Activated T-helper 1 cell treated with anti-CD3 and anti-CD28 coated beads, Interleukin-12 subunit alpha, Interleukin-12 subunit beta, Interleukin-2, Interleukin-4 antibody, amounts not matched to agents 30 ng/mL and 10 ng/mL and 1 ng/mL, durations not matched to agents 14 hours and 24 hours and 36 hours (primary cell): ENCODE measurements around the gene SNU13. TPM values are rescaled to one million over a fixed set of nuclear protein-coding genes. Genes with fewer than 3 reads are reported as not detected.
"Not testable (repeated sequence)": the region's sequence is repeated elsewhere in the genome, so short reads cannot be mapped to it uniquely, and the experiment has no call there.

ENCODE experiments used
- DNase-seq: peaks from one replicate; pipeline ENCODE4 v3.0.0; 2021; ENCODE audit warnings: low spot score
- H3K27ac Mint-ChIP-seq: one replicate; pipeline ENCODE4 v1.8.0; 2021; ENCODE audit warnings: mild to moderate bottlenecking, mixed read lengths
- H3K27me3 Mint-ChIP-seq: one replicate; pipeline ENCODE4 v1.8.0; 2022; ENCODE audit warnings: mild to moderate bottlenecking, moderate library complexity, mixed read lengths; ENCODE audit not compliant: insufficient read depth
- H3K36me3 Mint-ChIP-seq: one replicate; pipeline ENCODE4 v1.8.0; 2021; ENCODE audit warnings: low read depth, mixed read lengths
- H3K4me1 Mint-ChIP-seq: one replicate; pipeline ENCODE4 v1.8.0; 2021; ENCODE audit warnings: low read depth, mixed read lengths
- H3K4me3 Mint-ChIP-seq: one replicate; pipeline ENCODE4 v1.8.0; 2021; ENCODE audit warnings: mild to moderate bottlenecking, moderate library complexity, mixed read lengths
- H3K9me3 Mint-ChIP-seq: one replicate; pipeline ENCODE4 v1.8.0; 2021; ENCODE audit warnings: mixed read lengths
- intact Hi-C: fragments of 100-400 bp; cut with micrococcal nuclease; formaldehyde crosslinking; loops from one replicate; pipeline ENCODE4 v1.15.1; 2024
- total RNA-seq: library from RNA; stranded (reverse); gene quantifications from 2 replicates; pipeline ENCODE4 v1.2.3, GENCODE V29; 2022

SNU13 gene
- total RNA-seq, 1 donor from 2014 or later: 339 TPM

- H3K36me3 Mint-ChIP-seq: peaks cover 49% of the 10 kb centered on the region
- DNase-seq, H3K27ac Mint-ChIP-seq, H3K9me3 Mint-ChIP-seq, H3K27me3 Mint-ChIP-seq, intact Hi-C loops, H3K4me3 Mint-ChIP-seq: not testable (repeated sequence)
- peaks cover 22% of the 10 kb centered on the region for H3K4me1 Mint-ChIP-seq
Observed at GRCh38 chr22:41631115-41631514, 57.6 kb downstream of the SNU13 start.

GRCh38 chr22:41625577-41625976 is 63.1 kb downstream of the SNU13 start:
- Mint-ChIP-seq H3K36me3 (peaks cover 46% of the 10 kb centered on the region), H3K9me3 (no peaks in the 10 kb centered on the region), H3K4me1 (peaks cover 26% of the 10 kb centered on the region), H3K27ac (no peak overlapping the region), H3K27me3 (no peaks in the 10 kb centered on the region), H3K4me3 (no peak overlapping the region)
- no peak for DNase-seq
- intact Hi-C loops: loop anchor here (10.0 kb wide), 1 partner anchor 449 kb away; the partner anchor contains the start of genes NAGA, PHETA2 and SMDT1

Other genes with a start within 250 kb of the SNU13 start
- 46.0 and 46.4 TPM in 2 replicates for gene TOB2, start 242.1 kb downstream of the SNU13 start, total RNA-seq
- gene PHF5A, start 220.2 kb downstream of the SNU13 start, total RNA-seq: 83.7 and 96.8 TPM in 2 replicates
- gene ACO2, start 219.8 kb downstream of the SNU13 start, total RNA-seq: 99.1 and 101 TPM in 2 replicates
- gene POLR3H, start 144.4 kb downstream of the SNU13 start, total RNA-seq: 51.8 and 52.0 TPM in 2 replicates
- gene CSDC2, start 127.9 kb downstream of the SNU13 start, total RNA-seq: not detected in 2 replicates
- gene PMM1, start 99.0 kb downstream of the SNU13 start, total RNA-seq: 21.4 and 22.6 TPM in 2 replicates
- 84.8 and 86.4 TPM in 2 replicates for gene DESI1, start 67.8 kb downstream of the SNU13 start, total RNA-seq
- 367 and 368 TPM in 2 replicates for gene XRCC6, start 67.6 kb downstream of the SNU13 start, total RNA-seq
- gene MEI1, start 10.6 kb upstream of the SNU13 start, total RNA-seq: 22.3 TPM in 2 replicates
- 18.0 and 19.6 TPM in 2 replicates for gene CCDC134, start 111.8 kb upstream of the SNU13 start, total RNA-seq
- 235 and 245 TPM in 2 replicates for gene SREBF2, start 144.2 kb upstream of the SNU13 start, total RNA-seq
- 5.8 and 6.1 TPM in 2 replicates for gene SHISA8, start 226.2 kb upstream of the SNU13 start, total RNA-seq
- 3.0 and 3.2 TPM in 2 replicates for gene TNFRSF13C, start 237.9 kb upstream of the SNU13 start, total RNA-seq